Stomach (tissue), 4 donors: ENCODE data around the gene MLIP.

Experiments
- EP300 ChIP-seq: sonication (generic); formaldehyde crosslinking; IDR thresholded peaks from one replicate; pipeline ENCODE4 v1.6.1; 2017; ENCODE audit warnings: antibody characterized with exemption
- POLR2AphosphoS5 ChIP-seq, 3 donors: sonication (generic); formaldehyde crosslinking; IDR thresholded peaks; one replicate each; pipeline ENCODE4 v1.6.1; 2016; ENCODE audit warnings: antibody characterized with exemption in 3 of 3
- TF ChIP-seq, protein P1 (sequence below), 7 experiments: fragments of 450-650 bp in 4 of 7; fragments of 200-600 bp in 3 of 7; sonication (generic) in 3 of 7; IDR thresholded peaks; one replicate each; pipeline ENCODE4 v1.5.1; 2016 to 2019; ENCODE audit warnings: antibody characterized with exemption in 7 of 7, control low read depth in 2 of 7, mild to moderate bottlenecking in 1 of 7

DNA sequence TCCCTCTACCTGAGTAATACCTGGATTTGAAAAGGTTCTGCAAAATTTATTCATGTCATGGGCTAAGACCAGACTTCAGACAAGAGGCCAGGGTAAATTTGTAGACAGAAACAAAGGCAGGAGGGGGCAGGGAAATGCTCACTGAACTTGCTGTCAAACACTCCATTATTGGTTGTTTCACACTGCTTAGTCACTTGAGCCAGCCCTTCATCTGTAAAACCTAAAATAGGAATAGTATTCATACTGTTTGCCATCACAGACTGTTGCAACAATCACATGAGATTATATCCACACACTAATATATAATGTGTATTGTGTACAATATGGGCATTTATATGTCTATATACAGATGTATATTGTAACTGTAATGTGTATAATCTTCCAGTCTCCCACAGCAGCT, 190.5 kb downstream of the MLIP start:
- TF ChIP-seq POLR2AphosphoS5 (IDR thresholded peaks at IDR 0.05) (no peak), EP300 (no peak)
- TF ChIP-seq, protein P1, sequence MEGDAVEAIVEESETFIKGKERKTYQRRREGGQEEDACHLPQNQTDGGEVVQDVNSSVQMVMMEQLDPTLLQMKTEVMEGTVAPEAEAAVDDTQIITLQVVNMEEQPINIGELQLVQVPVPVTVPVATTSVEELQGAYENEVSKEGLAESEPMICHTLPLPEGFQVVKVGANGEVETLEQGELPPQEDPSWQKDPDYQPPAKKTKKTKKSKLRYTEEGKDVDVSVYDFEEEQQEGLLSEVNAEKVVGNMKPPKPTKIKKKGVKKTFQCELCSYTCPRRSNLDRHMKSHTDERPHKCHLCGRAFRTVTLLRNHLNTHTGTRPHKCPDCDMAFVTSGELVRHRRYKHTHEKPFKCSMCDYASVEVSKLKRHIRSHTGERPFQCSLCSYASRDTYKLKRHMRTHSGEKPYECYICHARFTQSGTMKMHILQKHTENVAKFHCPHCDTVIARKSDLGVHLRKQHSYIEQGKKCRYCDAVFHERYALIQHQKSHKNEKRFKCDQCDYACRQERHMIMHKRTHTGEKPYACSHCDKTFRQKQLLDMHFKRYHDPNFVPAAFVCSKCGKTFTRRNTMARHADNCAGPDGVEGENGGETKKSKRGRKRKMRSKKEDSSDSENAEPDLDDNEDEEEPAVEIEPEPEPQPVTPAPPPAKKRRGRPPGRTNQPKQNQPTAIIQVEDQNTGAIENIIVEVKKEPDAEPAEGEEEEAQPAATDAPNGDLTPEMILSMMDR (IDR thresholded peaks at IDR 0.05): no peak
